ENCODE measurements around the gene SKIC2. TPM values are rescaled to one million over a fixed set of nuclear protein-coding genes. Genes with fewer than 3 reads are reported as not detected.

The SKIC2 gene
- total RNA-seq, 1 donor from 2014 or later = 77.4 TPM

GRCh38 chr6:31958412-31958740, 599 bp upstream of the SKIC2 start:
- no peaks in the 10 kb centered on the region for H3K9me3 ChIP-seq
- H3K27me3 ChIP-seq = no peaks in the 10 kb centered on the region
- peak overlapping the region; percentile 78 to 96 for H3K4me3 ChIP-seq
- H3K27ac ChIP-seq = peak overlapping the region; percentile 85 to 88
- intact Hi-C loops (cut with DNase I) = loop anchor here (5.0 kb wide), 2 partner anchors 194 to 291 kb away; partner anchors contain the start of genes CSNK2B, LY6G5B, PPT2 and PRRT1
- TF ChIP-seq CTCF (IDR thresholded peaks at IDR 0.05) = no peak
- H3K36me3 ChIP-seq = peaks cover 51 to 69% of the 10 kb centered on the region in 2 donors
- peaks cover 3 to 23% of the 10 kb centered on the region in 2 donors for H3K4me1 ChIP-seq
- DNase-seq (ENCODE audit: low spot score in 2 of 2) = no peak

- Histone ChIP-seq H3K27ac (no peak overlapping the region), H3K4me3 (no peak overlapping the region), H3K4me1 (peaks cover 3 to 23% of the 10 kb centered on the region in 2 donors), H3K27me3 (no peaks in the 10 kb centered on the region), H3K9me3 (no peaks in the 10 kb centered on the region), H3K36me3 (peaks cover 51 to 68% of the 10 kb centered on the region in 2 donors)
- intact Hi-C loops (cut with DNase I) = no loop called here
- TF ChIP-seq CTCF (IDR thresholded peaks at IDR 0.05) = no peak
- no peak for DNase-seq (ENCODE audit: low spot score in 2 of 2)
These were observed 2.6 kb downstream of the SKIC2 start for GRCh38 chr6:31961616-31962015.

DNA sequence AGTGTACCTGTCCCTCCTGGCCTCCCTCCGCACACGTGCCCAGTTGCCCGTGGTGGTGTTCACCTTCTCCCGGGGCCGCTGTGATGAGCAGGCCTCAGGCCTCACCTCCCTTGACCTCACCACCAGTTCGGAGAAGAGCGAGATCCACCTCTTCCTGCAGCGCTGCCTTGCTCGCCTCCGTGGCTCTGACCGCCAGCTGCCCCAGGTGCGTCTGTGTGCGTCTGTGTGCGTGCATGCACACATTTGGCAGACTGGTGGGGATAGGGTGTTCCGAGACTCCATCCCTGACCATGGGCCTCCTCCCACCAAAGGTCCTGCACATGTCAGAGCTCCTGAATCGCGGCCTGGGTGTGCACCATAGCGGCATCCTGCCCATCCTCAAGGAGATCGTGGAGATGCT, 4.9 kb downstream of the SKIC2 start:
- TF ChIP-seq CTCF (IDR thresholded peaks at IDR 0.05) = no peak
- Histone ChIP-seq H3K27me3 (no peaks in the 10 kb centered on the region), H3K9me3 (no peaks in the 10 kb centered on the region), H3K4me1 (peaks cover 3 to 11% of the 10 kb centered on the region in 2 donors), H3K4me3 (no peak overlapping the region), H3K27ac (no peak overlapping the region), H3K36me3 (peaks cover 69 to 87% of the 10 kb centered on the region in 2 donors)
- DNase-seq (ENCODE audit: low spot score in 2 of 2) = no peak
- intact Hi-C loops (cut with DNase I) = no loop called here

GRCh38 chr6:31965700-31966099, 6.7 kb downstream of the SKIC2 start:
- intact Hi-C loops (cut with DNase I) = no loop called here
- no peak for TF ChIP-seq CTCF (IDR thresholded peaks at IDR 0.05)
- H3K36me3 ChIP-seq = peaks cover 77 to 99% of the 10 kb centered on the region in 2 donors
- H3K4me3 ChIP-seq = no peak overlapping the region
- DNase-seq (ENCODE audit: low spot score in 2 of 2) = no peak
- peaks cover 1 to 3% of the 10 kb centered on the region in 2 donors for H3K4me1 ChIP-seq
- no peak overlapping the region for H3K27ac ChIP-seq
- H3K9me3 ChIP-seq = no peaks in the 10 kb centered on the region
- H3K27me3 ChIP-seq = no peaks in the 10 kb centered on the region

DNA sequence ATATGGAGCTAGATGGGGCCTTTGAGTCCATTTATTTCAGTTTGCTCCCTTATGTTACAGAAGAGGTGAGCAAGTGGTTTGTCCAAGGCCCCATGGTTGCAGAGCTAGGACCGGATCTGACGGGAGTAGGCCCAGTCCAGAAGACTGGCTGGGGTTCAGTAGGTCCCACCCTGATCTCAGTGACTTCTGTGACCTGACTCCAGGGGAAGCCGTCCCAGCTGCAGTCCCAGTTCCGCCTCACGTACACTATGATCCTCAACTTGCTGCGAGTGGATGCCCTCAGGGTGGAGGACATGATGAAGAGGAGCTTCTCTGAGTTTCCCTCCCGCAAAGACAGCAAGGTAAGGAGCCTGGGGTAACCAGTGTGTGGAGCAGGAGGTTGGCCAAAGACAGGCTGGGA, 7.5 kb downstream of the SKIC2 start:
- TF ChIP-seq CTCF (IDR thresholded peaks at IDR 0.05) = no peak
- Histone ChIP-seq H3K36me3 (peaks cover 75 to 91% of the 10 kb centered on the region in 2 donors), H3K27ac (no peak overlapping the region), H3K4me1 (peaks cover 8 to 10% of the 10 kb centered on the region in 2 donors), H3K27me3 (no peaks in the 10 kb centered on the region), H3K4me3 (no peak overlapping the region), H3K9me3 (no peaks in the 10 kb centered on the region)
- no peak for DNase-seq (ENCODE audit: low spot score in 2 of 2)
- intact Hi-C loops (cut with DNase I) = no loop called here

Data from ascending aorta (tissue), 2 donors.